IPS DF 6.9 (cell line): ENCODE results near the gene MCU.

Source experiments
- DNase-seq: peaks from one replicate; pipeline ENCODE4 v3.0.0-alpha.2; 2013; ENCODE audit warnings: low read depth, low spot score
- H3K27ac ChIP-seq: one replicate; pipeline ENCODE4 v1.5.1; 2013; ENCODE audit warnings: low read length, control low read depth
- H3K27me3 ChIP-seq: 2 replicates; pipeline ENCODE4 v1.6.1; 2013; ENCODE audit warnings: mild to moderate bottlenecking, low read length; ENCODE audit not compliant: control insufficient read depth, insufficient read depth
- H3K36me3 ChIP-seq: 2 replicates; pipeline ENCODE4 v1.6.1; 2013; ENCODE audit warnings: low read length; ENCODE audit not compliant: control insufficient read depth, insufficient read depth
- H3K4me1 ChIP-seq: 2 replicates; pipeline ENCODE4 v1.6.1; 2013; ENCODE audit warnings: low read length; ENCODE audit not compliant: control insufficient read depth, insufficient read depth
- H3K4me3 ChIP-seq: 2 replicates; pipeline ENCODE4 v1.5.1; 2013; ENCODE audit warnings: mild to moderate bottlenecking, low read length
- H3K9me3 ChIP-seq: 2 replicates; pipeline ENCODE4 v1.6.1; 2013; ENCODE audit warnings: low read length, inconsistent platforms; ENCODE audit not compliant: control insufficient read depth, insufficient read depth
- WGBS: extraction: QIAGEN DNeasy Blood & Tissue Kit; methylation state at CpG from one replicate; pipeline ENCODE4 v1.1.7; 2013; ENCODE audit warnings: mixed read lengths, missing lambda C conversion rate; ENCODE audit not compliant: insufficient read length, insufficient coverage; 5-methylcytosine and 5-hydroxymethylcytosine counted together

Gene MCU

GRCh38 chr10:72834183-72834825 lies 142.4 kb downstream of the MCU start:
- Histone ChIP-seq H3K4me1 (no peaks in the 10 kb centered on the region; the same call in 1 of the 2 replicates), H3K9me3 (no peaks in the 10 kb centered on the region), H3K27me3 (no peaks in the 10 kb centered on the region; the same call in 1 of the 2 replicates), H3K27ac (no peak overlapping the region), H3K36me3 (no peaks in the 10 kb centered on the region; the same call in 1 of the 2 replicates), H3K4me3 (no peak overlapping the region)
- WGBS, result no CpG with 5 or more reads among the region's 5 CpGs
- DNase-seq, result peak; percentile 16

- no peak overlapping the region for H3K4me3 ChIP-seq
- no peaks in the 10 kb centered on the region; the same call in 1 of the 2 replicates for H3K27me3 ChIP-seq
- H3K27ac ChIP-seq, result no peak overlapping the region
- no peaks in the 10 kb centered on the region for H3K9me3 ChIP-seq
- no peak for DNase-seq
- H3K4me1 ChIP-seq, result no peaks in the 10 kb centered on the region
- H3K36me3 ChIP-seq, result no peaks in the 10 kb centered on the region; the same call in 1 of the 2 replicates
Measured at GRCh38 chr10:72840319-72840718, 148.4 kb downstream of the MCU start.

- no CpG with 5 or more reads among the region's 5 CpGs for WGBS
- H3K27ac ChIP-seq, result no peak overlapping the region
Measured at GRCh38 chr10:72841487-72841886, 149.5 kb downstream of the MCU start.

GRCh38 chr10:72842164-72842563 lies 150.2 kb downstream of the MCU start:
- no peak for DNase-seq
- no peaks in the 10 kb centered on the region for H3K36me3 ChIP-seq
- no CpG with 5 or more reads among the region's 2 CpGs for WGBS
- H3K9me3 ChIP-seq, result no peaks in the 10 kb centered on the region
- H3K27me3 ChIP-seq, result no peaks in the 10 kb centered on the region
- no peak overlapping the region for H3K4me3 ChIP-seq
- H3K4me1 ChIP-seq, result no peaks in the 10 kb centered on the region
- H3K27ac ChIP-seq, result no peak overlapping the region

More at GRCh38 chr10:72841487-72841886, 149.5 kb downstream of the MCU start:
- Histone ChIP-seq H3K9me3 (no peaks in the 10 kb centered on the region), H3K4me3 (no peak overlapping the region), H3K36me3 (no peaks in the 10 kb centered on the region), H3K27me3 (no peaks in the 10 kb centered on the region), H3K4me1 (no peaks in the 10 kb centered on the region)
- no peak for DNase-seq

GRCh38 chr10:72846238-72846637 lies 154.3 kb downstream of the MCU start:
- H3K4me1 ChIP-seq, result no peaks in the 10 kb centered on the region
- no peak overlapping the region for H3K4me3 ChIP-seq
- DNase-seq, result no peak
- H3K9me3 ChIP-seq, result no peaks in the 10 kb centered on the region
- WGBS, result no CpG with 5 or more reads among the region's 7 CpGs
- no peaks in the 10 kb centered on the region for H3K27me3 ChIP-seq
- no peaks in the 10 kb centered on the region for H3K36me3 ChIP-seq
- no peak overlapping the region for H3K27ac ChIP-seq

GRCh38 chr10:72847681-72848080 lies 155.7 kb downstream of the MCU start:
- Histone ChIP-seq H3K4me3 (no peak overlapping the region), H3K27me3 (no peaks in the 10 kb centered on the region), H3K36me3 (no peaks in the 10 kb centered on the region), H3K9me3 (no peaks in the 10 kb centered on the region), H3K4me1 (no peaks in the 10 kb centered on the region), H3K27ac (no peak overlapping the region)
- no peak for DNase-seq
- no CpG with 5 or more reads among the region's 2 CpGs for WGBS

GRCh38 chr10:72850861-72851260 lies 158.9 kb downstream of the MCU start:
- DNase-seq, result no peak
- H3K4me3 ChIP-seq, result no peak overlapping the region
- no peaks in the 10 kb centered on the region for H3K27me3 ChIP-seq
- H3K36me3 ChIP-seq, result no peaks in the 10 kb centered on the region
- no CpG with 5 or more reads among the region's 2 CpGs for WGBS
- H3K4me1 ChIP-seq, result no peaks in the 10 kb centered on the region
- H3K9me3 ChIP-seq, result no peaks in the 10 kb centered on the region
- H3K27ac ChIP-seq, result no peak overlapping the region

GRCh38 chr10:72851509-72851908 lies 159.6 kb downstream of the MCU start:
- H3K4me3 ChIP-seq, result no peak overlapping the region
- no peaks in the 10 kb centered on the region for H3K4me1 ChIP-seq
- no CpG with 5 or more reads among the region's 1 CpG for WGBS
- H3K27me3 ChIP-seq, result no peaks in the 10 kb centered on the region
- no peaks in the 10 kb centered on the region for H3K9me3 ChIP-seq
- DNase-seq, result no peak
- no peak overlapping the region for H3K27ac ChIP-seq
- no peaks in the 10 kb centered on the region for H3K36me3 ChIP-seq

- WGBS, result no CpG with 5 or more reads among the region's 2 CpGs
- no peaks in the 10 kb centered on the region for H3K36me3 ChIP-seq
- no peak for DNase-seq
- H3K4me3 ChIP-seq, result no peak overlapping the region
- H3K27me3 ChIP-seq, result no peaks in the 10 kb centered on the region
- H3K4me1 ChIP-seq, result no peaks in the 10 kb centered on the region
- no peaks in the 10 kb centered on the region for H3K9me3 ChIP-seq
- no peak overlapping the region for H3K27ac ChIP-seq
Measured at GRCh38 chr10:72852508-72852907, 160.6 kb downstream of the MCU start.

GRCh38 chr10:72855129-72855528 lies 163.2 kb downstream of the MCU start:
- H3K27ac ChIP-seq, result no peak overlapping the region
- H3K4me1 ChIP-seq, result no peaks in the 10 kb centered on the region
- no peak for DNase-seq
- H3K27me3 ChIP-seq, result no peaks in the 10 kb centered on the region
- no peak overlapping the region for H3K4me3 ChIP-seq
- H3K36me3 ChIP-seq, result no peaks in the 10 kb centered on the region
- H3K9me3 ChIP-seq, result no peaks in the 10 kb centered on the region

- Histone ChIP-seq H3K27me3 (no peaks in the 10 kb centered on the region), H3K4me3 (no peak overlapping the region), H3K9me3 (no peaks in the 10 kb centered on the region), H3K27ac (no peak overlapping the region), H3K4me1 (no peaks in the 10 kb centered on the region), H3K36me3 (no peaks in the 10 kb centered on the region)
- no peak for DNase-seq
- WGBS, result no CpG with 5 or more reads among the region's 2 CpGs
Measured at GRCh38 chr10:72855790-72856189, 163.8 kb downstream of the MCU start.
